ACC112 (cell line): Measurements from ENCODE around the gene ATF3.
A peak's percentile ranks its signal among the peaks of the same experiment; 100 is the strongest.

Experiments
- H2AFZ ChIP-seq: fragments of 200-600 bp; sonication (generic); one replicate; pipeline ENCODE4 v1.6.0; 2017; ENCODE audit warnings: antibody characterized with exemption, low read length; ENCODE audit not compliant: unreplicated experiment
- H3K27ac ChIP-seq: fragments of 200-600 bp; sonication (generic); 2 replicates; pipeline ENCODE4 v1.5.1; 2014; ENCODE audit warnings: low read depth, mild to moderate bottlenecking, antibody characterized with exemption, low read length, moderate library complexity
- H3K27me3 ChIP-seq: fragments of 200-600 bp; sonication (generic); 2 replicates; pipeline ENCODE4 v1.6.1; 2014; ENCODE audit warnings: mild to moderate bottlenecking, antibody characterized with exemption, low read length, moderate library complexity, mixed read lengths; ENCODE audit not compliant: insufficient read depth
- H3K36me3 ChIP-seq: fragments of 200-600 bp; sonication (generic); 2 replicates; pipeline ENCODE4 v1.6.1; 2016; ENCODE audit warnings: mild to moderate bottlenecking, antibody characterized with exemption, low read length, moderate library complexity, mixed read lengths; ENCODE audit not compliant: insufficient read depth
- H3K4me1 ChIP-seq: fragments of 200-600 bp; sonication (generic); one replicate; pipeline ENCODE4 v1.6.1; 2016; ENCODE audit warnings: low read length, mixed read lengths; ENCODE audit not compliant: insufficient read depth, unreplicated experiment, control insufficient read depth
- H3K4me3 ChIP-seq: fragments of 200-600 bp; sonication (generic); 2 replicates; pipeline ENCODE4 v1.5.1; 2014; ENCODE audit warnings: mild to moderate bottlenecking, low read depth, low read length
- H3K79me2 ChIP-seq: fragments of 200-600 bp; sonication (generic); one replicate; pipeline ENCODE4 v1.6.0; 2016; ENCODE audit warnings: low read length; ENCODE audit not compliant: control insufficient read depth, unreplicated experiment, insufficient read depth

Gene ATF3

DNA sequence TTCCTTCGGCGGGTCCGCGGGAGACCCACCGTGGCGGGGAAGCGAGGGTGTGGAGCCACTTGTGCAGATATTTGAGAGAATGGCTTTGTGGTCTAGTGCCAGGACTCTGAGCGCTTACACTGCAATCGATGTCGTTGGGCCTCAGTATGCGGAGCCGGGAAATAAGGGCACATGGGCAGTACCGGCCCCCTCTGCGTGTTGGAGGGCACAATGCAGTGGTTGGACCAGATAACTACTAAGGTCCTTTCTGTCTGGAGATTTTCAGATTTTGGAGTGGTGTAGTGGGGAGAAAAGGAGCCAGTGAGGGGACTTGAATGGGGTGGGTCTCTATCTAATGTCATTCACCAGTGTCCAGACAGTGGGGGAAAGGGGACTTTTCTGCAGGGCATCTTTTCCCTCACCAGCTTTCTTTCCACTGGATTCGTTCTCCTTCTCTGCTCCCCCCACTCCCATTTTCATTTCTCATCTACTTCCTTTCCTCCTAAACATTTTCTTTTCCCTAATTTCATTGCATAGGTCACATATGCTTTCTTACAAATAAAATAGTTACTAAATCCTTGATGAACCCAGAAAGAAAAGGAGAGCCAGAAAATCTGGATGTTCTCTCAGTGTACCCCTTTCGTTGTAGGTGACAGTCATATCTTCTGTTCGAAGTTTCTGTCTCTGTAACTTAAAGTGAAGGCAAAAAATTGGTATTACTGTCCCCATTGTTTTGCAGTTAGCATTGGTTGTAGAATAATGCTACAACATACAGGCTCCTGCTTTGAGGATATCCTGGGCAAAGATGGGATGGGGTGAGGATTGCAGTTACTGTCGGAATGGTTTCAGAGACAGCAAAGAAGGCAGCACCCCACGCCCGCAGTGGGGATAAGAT lies 1.4 kb downstream of the ATF3 start:
- Histone ChIP-seq H3K79me2 (no peaks in the 10 kb centered on the region), H3K4me1 (peaks cover 35% of the 10 kb centered on the region), H3K36me3 (no peaks in the 10 kb centered on the region), H2AFZ (no peak overlapping the region), H3K27ac (peak overlapping the region; percentile 89; the same call in 1 of the 2 replicates), H3K27me3 (peaks cover 32% of the 10 kb centered on the region), H3K4me3 (peak overlapping the region; percentile 90)

GRCh38 chr1:212610575-212610967 lies 2.0 kb downstream of the ATF3 start:
- Histone ChIP-seq H3K4me1 (peaks cover 35% of the 10 kb centered on the region), H2AFZ (no peak overlapping the region), H3K4me3 (peak overlapping the region; percentile 90), H3K27me3 (peaks cover 25% of the 10 kb centered on the region), H3K79me2 (no peaks in the 10 kb centered on the region), H3K27ac (no peak overlapping the region), H3K36me3 (no peaks in the 10 kb centered on the region)

DNA sequence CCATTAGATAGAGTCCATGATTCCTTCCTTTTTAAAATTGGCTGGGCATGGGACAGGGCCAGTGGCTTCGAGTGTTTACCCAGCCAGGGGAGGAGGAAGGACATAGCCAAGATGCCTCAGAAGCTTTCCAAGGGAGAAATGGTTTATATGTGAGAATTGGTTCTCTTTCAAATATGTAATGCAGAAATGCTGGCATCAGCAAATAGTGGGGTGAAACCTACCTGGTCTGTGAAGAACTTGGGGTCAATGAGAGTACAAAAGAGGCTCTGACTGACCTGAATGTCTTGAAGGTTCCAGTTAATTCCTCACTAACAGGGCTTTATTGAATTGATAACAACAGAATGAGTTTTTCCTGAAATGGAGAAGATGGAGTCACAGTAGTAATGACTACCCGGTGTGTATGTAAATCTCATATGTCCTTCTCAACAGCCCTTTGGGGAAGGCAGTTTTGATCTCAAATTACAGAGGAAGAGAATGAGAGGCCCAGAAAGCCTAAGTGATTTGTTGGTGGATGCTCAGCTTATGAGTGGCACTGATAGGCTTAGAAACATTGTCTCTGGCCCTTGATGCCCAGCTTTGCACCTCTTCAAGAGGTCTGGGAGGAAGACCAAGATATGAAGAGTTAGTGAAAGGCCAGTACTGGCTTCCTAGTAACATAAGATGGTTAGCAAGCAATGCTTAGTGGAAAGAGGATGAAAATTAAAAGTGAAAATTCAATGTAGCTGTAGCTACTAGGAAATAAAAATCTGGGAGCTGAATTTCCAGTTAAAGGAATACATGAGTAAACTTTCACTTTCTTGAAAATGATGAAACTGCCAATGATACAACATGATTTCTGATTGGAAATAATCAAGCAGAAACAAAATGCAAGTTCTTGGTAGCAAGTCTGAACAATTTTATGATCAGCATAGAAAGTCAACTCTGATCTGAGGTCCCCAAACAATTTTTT lies 2.7 kb downstream of the ATF3 start:
- H3K4me3 ChIP-seq: peak overlapping the region; percentile 90

DNA sequence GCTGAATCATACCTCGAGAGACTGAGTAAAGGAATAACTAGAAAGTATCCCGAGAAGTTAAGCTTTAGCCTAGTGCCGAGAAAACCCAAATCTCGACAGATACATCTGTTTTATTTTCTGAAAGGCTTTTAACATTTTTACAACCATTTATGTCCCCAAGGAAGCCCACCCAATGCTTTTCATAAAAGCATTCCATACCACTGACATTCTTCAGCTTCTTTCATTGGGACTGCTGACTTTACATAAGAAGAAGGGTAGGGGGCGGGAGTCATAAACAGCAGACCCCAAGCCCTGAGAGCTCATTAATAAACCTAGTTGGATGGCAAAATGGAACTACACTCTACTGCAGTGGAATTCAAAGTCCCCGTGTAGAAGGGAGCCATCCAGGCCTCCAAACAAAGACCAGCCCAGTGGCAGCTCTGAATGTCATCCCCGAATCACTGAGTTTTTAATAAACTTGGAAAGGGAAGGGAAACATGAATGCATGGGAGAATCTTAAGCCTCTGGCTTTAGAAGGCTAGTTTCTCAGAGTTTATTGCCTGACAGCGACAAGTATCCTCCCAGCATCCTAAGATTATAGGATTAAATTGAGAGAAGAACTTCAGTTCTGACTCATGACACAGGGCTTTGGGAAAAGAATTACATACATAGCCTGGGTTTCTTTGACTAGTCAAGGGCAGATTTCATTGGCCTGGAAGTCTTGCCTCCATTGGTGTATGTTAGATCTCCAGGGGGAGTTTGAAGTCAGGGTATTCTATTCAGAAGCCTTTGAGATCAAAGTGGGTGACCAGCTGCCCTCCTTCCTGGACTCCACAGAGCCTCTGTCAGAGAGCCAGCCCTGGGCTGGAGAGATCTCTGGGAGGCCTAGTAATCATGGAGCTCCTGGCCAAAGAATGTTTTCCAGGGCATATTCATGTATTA lies 3.7 kb downstream of the ATF3 start:
- Histone ChIP-seq H3K36me3 (no peaks in the 10 kb centered on the region), H3K27me3 (peaks cover 8% of the 10 kb centered on the region), H3K4me3 (no peak overlapping the region), H3K4me1 (peaks cover 31% of the 10 kb centered on the region), H2AFZ (no peak overlapping the region), H3K27ac (no peak overlapping the region), H3K79me2 (no peaks in the 10 kb centered on the region)

More for the DNA sequence above, 2.7 kb downstream of the ATF3 start:
- H3K27ac ChIP-seq: no peak overlapping the region
- H2AFZ ChIP-seq: no peak overlapping the region
- H3K27me3 ChIP-seq: peaks cover 18% of the 10 kb centered on the region
- no peaks in the 10 kb centered on the region for H3K79me2 ChIP-seq
- H3K4me1 ChIP-seq: peaks cover 35% of the 10 kb centered on the region
- H3K36me3 ChIP-seq: no peaks in the 10 kb centered on the region

GRCh38 chr1:212613440-212614335 lies 5.1 kb downstream of the ATF3 start:
- no peak overlapping the region for H3K4me3 ChIP-seq
- no peaks in the 10 kb centered on the region for H3K36me3 ChIP-seq
- no peak overlapping the region for H3K27ac ChIP-seq
- peaks cover 27% of the 10 kb centered on the region for H3K4me1 ChIP-seq
- no peaks in the 10 kb centered on the region for H3K79me2 ChIP-seq
- H3K27me3 ChIP-seq: no peaks in the 10 kb centered on the region
- no peak overlapping the region for H2AFZ ChIP-seq

GRCh38 chr1:212614453-212615200 lies 6.1 kb downstream of the ATF3 start:
- Histone ChIP-seq H3K27ac (no peak overlapping the region), H3K27me3 (no peaks in the 10 kb centered on the region), H3K4me1 (peaks cover 27% of the 10 kb centered on the region), H3K36me3 (0 out of 2 replicates have a peak, but pooled peaks cover 3% of the 10 kb centered on the region), H2AFZ (no peak overlapping the region), H3K4me3 (no peak overlapping the region), H3K79me2 (no peaks in the 10 kb centered on the region)

DNA sequence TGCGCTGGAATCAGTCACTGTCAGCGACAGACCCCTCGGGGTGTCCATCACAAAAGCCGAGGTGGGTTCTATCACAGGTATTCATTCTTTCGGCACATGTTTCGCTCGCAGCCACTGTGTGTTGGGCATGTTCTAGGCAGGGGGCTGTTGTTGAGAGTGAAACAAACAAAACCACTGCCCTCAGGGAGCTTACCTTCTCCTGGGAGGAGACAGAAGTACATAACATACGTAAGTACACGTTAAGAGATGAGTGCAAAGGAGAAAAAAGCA lies 6.6 kb downstream of the ATF3 start:
- Histone ChIP-seq H2AFZ (no peak overlapping the region), H3K36me3 (0 out of 2 replicates have a peak, but pooled peaks cover 4% of the 10 kb centered on the region), H3K4me1 (peaks cover 27% of the 10 kb centered on the region), H3K4me3 (no peak overlapping the region), H3K27ac (no peak overlapping the region), H3K27me3 (no peaks in the 10 kb centered on the region), H3K79me2 (no peaks in the 10 kb centered on the region)

DNA sequence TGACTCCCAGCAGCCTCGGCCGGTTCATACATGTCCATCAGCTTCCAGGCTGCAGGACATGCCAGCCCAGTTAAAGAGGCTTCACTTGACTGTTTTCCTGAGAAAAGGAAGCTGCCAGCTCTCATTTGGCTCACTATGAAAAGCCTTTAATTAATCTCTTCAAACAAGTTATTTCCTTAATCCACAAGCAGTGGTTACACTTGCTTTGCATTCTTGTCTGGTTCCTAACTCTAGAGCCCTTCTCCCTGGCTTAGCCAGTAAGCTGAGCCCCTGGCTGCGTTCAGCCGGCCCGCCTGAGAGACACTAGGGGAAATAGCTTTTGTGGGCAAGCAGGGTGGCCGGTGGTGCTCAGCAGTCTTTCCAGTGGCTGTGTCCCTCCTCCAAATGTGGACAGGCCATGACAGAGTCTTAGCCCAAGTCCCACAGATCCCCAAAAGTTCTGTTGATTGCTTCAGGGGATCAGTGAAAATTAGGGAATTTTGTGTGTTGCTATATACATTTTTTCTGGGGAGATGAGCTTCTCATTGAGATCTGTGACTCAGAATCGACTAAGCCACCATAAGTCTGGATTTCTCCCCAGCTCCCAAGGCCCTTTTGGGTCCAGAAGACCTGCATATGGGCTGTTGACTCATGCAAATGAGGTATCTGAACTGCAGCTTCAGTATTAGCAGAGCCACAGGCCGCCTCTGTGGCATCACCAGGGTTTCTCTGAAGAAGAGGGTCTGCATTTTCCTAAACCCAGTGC lies 10.1 kb downstream of the ATF3 start:
- Histone ChIP-seq H3K79me2 (no peaks in the 10 kb centered on the region), H3K27me3 (no peaks in the 10 kb centered on the region), H2AFZ (no peak overlapping the region), H3K36me3 (0 out of 2 replicates have a peak, but pooled peaks cover 7% of the 10 kb centered on the region), H3K4me3 (no peak overlapping the region), H3K4me1 (peaks cover 6% of the 10 kb centered on the region), H3K27ac (no peak overlapping the region)
